HEK293 (cell line): ENCODE results near the gene IFT172.

ENCODE experiments used
- CTCF ChIP-seq: fragments of 450-650 bp; formaldehyde crosslinking; IDR thresholded peaks from 2 replicates; pipeline ENCODE4 v1.5.1; 2016; ENCODE audit warnings: missing biosample characterization, missing genetic modification characterization
- MZF1 ChIP-seq: fragments of 450-650 bp; formaldehyde crosslinking; IDR thresholded peaks from 2 replicates; pipeline ENCODE4 v1.5.1; 2017; ENCODE audit warnings: missing biosample characterization, missing genetic modification characterization, borderline replicate concordance
- ZNF274 ChIP-seq, 2 experiments: fragments of 200-500 bp in 1 of 2; fragments of 450-650 bp in 1 of 2; sonication (Bioruptor generic) in 1 of 2; formaldehyde crosslinking in 1 of 2; IDR thresholded peaks; 2 replicates each; pipeline versions ENCODE4 v1.5.1 to v1.6.1; 2014 to 2016; ENCODE audit warnings: borderline replicate concordance in 1 of 2, inconsistent platforms in 1 of 2, low read length in 1 of 2, missing biosample characterization in 1 of 2, missing genetic modification characterization in 1 of 2
- ZNF521 ChIP-seq: fragments of 450-650 bp; formaldehyde crosslinking; IDR thresholded peaks from 2 replicates; pipeline ENCODE4 v1.5.1; 2017; ENCODE audit warnings: missing biosample characterization, mild to moderate bottlenecking, missing genetic modification characterization
- ZNF560 ChIP-seq: fragments of 450-650 bp; formaldehyde crosslinking; IDR thresholded peaks from 2 replicates; pipeline ENCODE4 v1.5.1; 2017; ENCODE audit warnings: missing biosample characterization, missing genetic modification characterization, borderline replicate concordance
- ZNF561 ChIP-seq: fragments of 450-650 bp; IDR thresholded peaks from 2 replicates; pipeline ENCODE4 v1.5.1; 2018; ENCODE audit warnings: missing biosample characterization, missing genetic modification characterization, borderline replicate concordance
- ZSCAN5A ChIP-seq: fragments of 450-650 bp; formaldehyde crosslinking; IDR thresholded peaks from 2 replicates; pipeline ENCODE4 v1.5.1; 2016; ENCODE audit warnings: missing biosample characterization, missing genetic modification characterization

GRCh38 chr2:27501042-27501441, 11.5 kb upstream of the IFT172 start:
- TF ChIP-seq ZSCAN5A (tag by site-specific recombination) (no peak), ZNF561 (tag by site-specific recombination) (no peak), ZNF274 (IDR thresholded peaks at IDR 0.05; ENCODE audit: low read length) (no peak), ZNF274 (tag by site-specific recombination; IDR thresholded peaks at IDR 0.05; ENCODE audit: borderline replicate concordance) (no peak), CTCF (tag by site-specific recombination) (no peak), MZF1 (tag by site-specific recombination) (no peak), ZNF521 (tag by site-specific recombination) (no peak), ZNF560 (tag by site-specific recombination) (no peak)
